OCI-LY3 (cell line): Measurements from ENCODE around the gene STT3B.

Source experiments
- H2AFZ ChIP-seq: fragments of 200-600, 300-600 bp; shearing (Covaris generic); 2 replicates; pipeline ENCODE4 v1.6.0; 2014; ENCODE audit warnings: antibody characterized with exemption, low read depth, low read length
- H3K27ac ChIP-seq: fragments of 200-600, 300-600 bp; sonication (generic); 2 replicates; pipeline ENCODE4 v1.5.1; 2014; ENCODE audit warnings: mild to moderate bottlenecking, low read length, moderate library complexity, mixed read lengths
- H3K27me3 ChIP-seq: fragments of 200-600, 300-600 bp; sonication (generic); 2 replicates; pipeline ENCODE4 v1.6.1; 2014; ENCODE audit warnings: low read depth, low read length, mixed read lengths
- H3K36me3 ChIP-seq: fragments of 200-600, 300-600 bp; sonication (generic); replicated peaks from 2 replicates; pipeline ENCODE3; 2014; ENCODE audit warnings: low read depth, low read length, mixed read lengths
- H3K4me1 ChIP-seq: fragments of 300-600, 200-600 bp; sonication (generic); 2 replicates; pipeline ENCODE4 v1.6.1; 2014; ENCODE audit warnings: low read length, mixed read lengths
- H3K4me2 ChIP-seq: fragments of 200-600, 300-600 bp; sonication (generic); 2 replicates; pipeline ENCODE4 v1.6.1; 2014; ENCODE audit warnings: low read length, mixed read lengths
- H3K4me3 ChIP-seq: fragments of 300-600, 200-600 bp; sonication (generic); 2 replicates; pipeline ENCODE4 v1.5.1; 2014; ENCODE audit warnings: antibody characterized with exemption, mild to moderate bottlenecking, low read length, moderate library complexity
- H3K79me2 ChIP-seq: fragments of 300-600, 200-600 bp; shearing (Covaris generic); 2 replicates; pipeline ENCODE4 v1.6.1; 2014; ENCODE audit warnings: mild to moderate bottlenecking, low read length, mixed read lengths
- H3K9ac ChIP-seq: fragments of 300-600, 200-600 bp; shearing (Covaris generic); 2 replicates; pipeline ENCODE4 v1.6.0; 2014; ENCODE audit warnings: mild to moderate bottlenecking, low read length, moderate library complexity
- H3K9me3 ChIP-seq: fragments of 200-600, 300-600 bp; shearing (Covaris generic); 2 replicates; pipeline ENCODE4 v1.6.1; 2014; ENCODE audit warnings: low read length, mixed read lengths; ENCODE audit not compliant: insufficient read depth
- H4K20me1 ChIP-seq: fragments of 200-600, 300-600 bp; sonication (generic); 2 replicates; pipeline ENCODE4 v1.6.1; 2016; ENCODE audit warnings: low read length, mixed read lengths; ENCODE audit not compliant: insufficient read depth
- CTCF ChIP-seq: fragments of 200-600, 300-600 bp; sonication (generic); IDR thresholded peaks from 2 replicates; pipeline ENCODE4 v1.5.1; 2014; ENCODE audit warnings: antibody characterized with exemption, low read length, low read depth
- EZH2phosphoT487 ChIP-seq: fragments of 200-600 bp; shearing (Covaris generic); IDR thresholded peaks from 2 replicates; pipeline ENCODE4 v1.6.1; 2018; ENCODE audit warnings: antibody characterized with exemption, mixed run types, low read depth

The STT3B gene

GRCh38 chr3:31531452-31531991, 1.2 kb upstream of the STT3B start:
- Histone ChIP-seq H3K27me3 (no peaks in the 10 kb centered on the region), H3K9me3 (no peaks in the 10 kb centered on the region), H3K4me1 (peaks cover 49% of the 10 kb centered on the region), H4K20me1 (peaks cover 28% of the 10 kb centered on the region), H3K79me2 (peaks cover 60% of the 10 kb centered on the region), H3K4me2 (peak overlapping the region; percentile 87), H2AFZ (peak overlapping the region; percentile 56), H3K27ac (peak overlapping the region; percentile 91), H3K9ac (peak overlapping the region; percentile 97), H3K4me3 (peak overlapping the region; percentile 85), H3K36me3 (peaks cover 18% of the 10 kb centered on the region)
- TF ChIP-seq EZH2phosphoT487 (no peak), CTCF (peak; percentile 25; the same call in 1 of the 2 replicates)

GRCh38 chr3:31531992-31532586, 636 bp upstream of the STT3B start:
- Histone ChIP-seq H3K79me2 (peaks cover 66% of the 10 kb centered on the region), H3K4me1 (peaks cover 54% of the 10 kb centered on the region), H3K36me3 (peaks cover 21% of the 10 kb centered on the region), H3K9me3 (no peaks in the 10 kb centered on the region), H2AFZ (peak overlapping the region; percentile 56; the same call in 1 of the 2 replicates), H3K4me3 (peak overlapping the region; percentile 85), H3K27ac (peak overlapping the region; percentile 91), H3K27me3 (no peaks in the 10 kb centered on the region), H4K20me1 (peaks cover 34% of the 10 kb centered on the region), H3K4me2 (peak overlapping the region; percentile 87), H3K9ac (peak overlapping the region; percentile 97)
- TF ChIP-seq EZH2phosphoT487 (no peak), CTCF (no peak; the same call in 1 of the 2 replicates)

DNA sequence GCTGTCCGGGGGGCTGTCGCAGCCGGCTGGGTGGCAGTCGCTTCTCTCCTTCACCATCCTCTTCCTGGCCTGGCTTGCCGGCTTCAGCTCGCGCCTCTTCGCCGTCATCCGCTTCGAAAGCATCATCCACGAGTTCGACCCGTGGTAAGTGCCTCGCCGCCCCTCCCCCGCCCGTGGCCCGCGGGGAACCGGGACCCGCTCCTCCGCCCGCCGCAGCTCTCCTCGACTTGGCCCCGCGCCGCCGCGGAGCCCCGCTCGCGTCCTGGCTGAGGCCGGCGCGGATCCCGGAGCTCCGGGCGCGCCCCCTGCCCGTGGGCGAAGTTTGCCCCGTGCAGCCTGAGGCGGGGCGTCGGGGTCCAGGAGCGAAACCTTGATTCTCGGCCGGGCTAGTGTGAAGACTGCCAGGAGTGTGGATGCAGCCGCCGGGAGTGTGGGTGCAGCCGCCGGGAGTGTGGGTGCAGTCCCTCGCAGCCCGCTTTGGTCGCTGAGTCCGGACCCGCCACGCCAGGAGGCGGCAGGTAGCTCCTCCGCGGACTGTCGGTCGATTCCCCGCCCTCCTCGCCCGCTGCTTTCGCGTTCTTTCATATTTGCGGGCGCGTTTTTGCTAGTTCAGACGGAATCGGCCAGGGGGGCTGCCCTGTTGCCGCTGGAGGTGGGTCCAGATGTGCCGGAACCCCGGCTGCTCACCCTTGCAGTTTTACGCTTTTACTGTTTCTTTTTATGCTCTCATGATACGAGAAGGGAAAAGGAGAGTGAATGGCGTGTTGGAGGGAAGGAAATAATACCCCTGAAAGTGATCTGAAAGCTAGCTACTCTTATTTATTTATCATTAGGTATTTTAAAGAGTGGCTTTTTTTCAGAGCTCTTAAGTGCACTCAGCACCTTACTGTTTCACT, 692 bp downstream of the STT3B start:
- Histone ChIP-seq H3K36me3 (peaks cover 33% of the 10 kb centered on the region), H4K20me1 (peaks cover 47% of the 10 kb centered on the region), H3K4me2 (peak overlapping the region; percentile 82), H2AFZ (no peak overlapping the region), H3K27me3 (no peaks in the 10 kb centered on the region), H3K27ac (peak overlapping the region; percentile 91), H3K79me2 (peaks cover 79% of the 10 kb centered on the region), H3K9ac (peak overlapping the region; percentile 91), H3K4me1 (peaks cover 59% of the 10 kb centered on the region), H3K4me3 (peak overlapping the region; percentile 85), H3K9me3 (no peaks in the 10 kb centered on the region)
- TF ChIP-seq EZH2phosphoT487: no peak
- TF ChIP-seq CTCF: peak; percentile 27

DNA sequence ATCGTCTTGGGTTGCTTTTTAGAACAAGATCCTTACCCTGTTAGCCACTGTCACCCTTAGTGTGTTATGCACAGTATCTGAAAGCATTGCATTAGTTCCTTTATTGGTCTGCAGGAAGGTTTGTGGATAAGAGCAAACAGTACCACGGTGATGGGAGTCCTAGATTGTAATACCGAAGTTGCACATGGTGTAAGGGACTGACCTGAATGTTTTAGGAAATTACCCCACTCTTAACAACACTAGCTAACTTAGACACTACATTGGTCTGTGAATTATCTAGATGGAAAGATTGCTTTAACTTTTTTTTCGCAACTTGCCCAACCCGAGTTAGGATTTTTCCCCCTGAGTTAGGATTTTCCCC, 1.3 kb downstream of the STT3B start:
- Histone ChIP-seq H3K27ac (peak overlapping the region; percentile 91), H3K9me3 (no peaks in the 10 kb centered on the region), H3K79me2 (peaks cover 85% of the 10 kb centered on the region), H3K4me2 (peak overlapping the region; percentile 82), H3K9ac (peak overlapping the region; percentile 91), H3K4me3 (peak overlapping the region; percentile 85), H2AFZ (no peak overlapping the region), H4K20me1 (peaks cover 54% of the 10 kb centered on the region), H3K36me3 (peaks cover 35% of the 10 kb centered on the region), H3K4me1 (peaks cover 56% of the 10 kb centered on the region), H3K27me3 (no peaks in the 10 kb centered on the region)
- TF ChIP-seq CTCF (no peak), EZH2phosphoT487 (no peak)
